CD14-positive monocyte (primary cell): ENCODE measurements around the gene SLC39A1. TPM values are rescaled to one million over a fixed set of nuclear protein-coding genes. Genes with fewer than 3 reads are reported as not detected.
A peak's percentile ranks its signal among the peaks of the same experiment; 100 is the strongest.

Source experiments
- DNase-seq, 3 donors: peaks; one replicate each; pipeline ENCODE4 v3.0.0-alpha.2; 2011 to 2022
- H2AFZ ChIP-seq: 2 replicates; pipeline ENCODE4 v1.6.0; 2012; ENCODE audit warnings: mild to moderate bottlenecking, low read depth, low read length, inconsistent platforms; ENCODE audit not compliant: insufficient read depth, poor library complexity, severe bottlenecking
- H3K27ac ChIP-seq, 2 donors: 1 replicate in 1 of 2; 2 replicates in 1 of 2; pipeline ENCODE4 v1.5.1; 2012 to 2013; ENCODE audit warnings: low read length in 2 of 2, control low read depth in 1 of 2, inconsistent platforms in 1 of 2, low read depth in 1 of 2, mild to moderate bottlenecking in 1 of 2
- H3K27me3 ChIP-seq, 2 donors: one replicate each; pipeline versions ENCODE4 v1.6.0 to v1.6.1; 2011 to 2013; ENCODE audit warnings: low read length in 2 of 2; ENCODE audit not compliant: control insufficient read depth in 2 of 2, insufficient read depth in 2 of 2
- H3K36me3 ChIP-seq, 2 donors: replicated peaks in 1 of 2; 1 replicate in 1 of 2; 2 replicates in 1 of 2; pipeline versions ENCODE4 v1.5.1 to v1.6.1; 2012 to 2013; ENCODE audit warnings: low read length in 2 of 2, control low read depth in 1 of 2, inconsistent platforms in 1 of 2, mild to moderate bottlenecking in 1 of 2; ENCODE audit not compliant: insufficient read depth in 2 of 2, control insufficient read depth in 1 of 2
- H3K4me1 ChIP-seq, 2 donors: 1 replicate in 1 of 2; 2 replicates in 1 of 2; pipeline versions ENCODE4 v1.5.1 to v1.6.1; 2012 to 2013; ENCODE audit warnings: low read length in 2 of 2, control low read depth in 1 of 2, inconsistent platforms in 1 of 2, mild to moderate bottlenecking in 1 of 2, moderate library complexity in 1 of 2; ENCODE audit not compliant: insufficient read depth in 2 of 2, control insufficient read depth in 1 of 2
- H3K4me2 ChIP-seq: replicated peaks from 2 replicates; pipeline ENCODE3; 2012; ENCODE audit warnings: low read length, moderate library complexity, mild to moderate bottlenecking; ENCODE audit not compliant: poor library complexity, severe bottlenecking; ENCODE audit errors: extremely low read depth
- H3K4me3 ChIP-seq, 3 experiments: fragments of 200-600 bp in 1 of 3; sonication (generic) in 1 of 3; replicated peaks in 1 of 3; 1 replicate in 2 of 3; 2 replicates in 1 of 3; pipeline ENCODE4 v1.5.1; 2011 to 2013; ENCODE audit warnings: low read length in 3 of 3, mild to moderate bottlenecking in 3 of 3, control low read depth in 2 of 3, low read depth in 2 of 3, inconsistent platforms in 1 of 3, moderate library complexity in 1 of 3
- H3K79me2 ChIP-seq: 2 replicates; pipeline ENCODE4 v1.6.0; 2012; ENCODE audit warnings: mild to moderate bottlenecking, control low read depth, inconsistent platforms, low read length, moderate library complexity; ENCODE audit not compliant: insufficient read depth
- H3K9ac ChIP-seq: 2 replicates; pipeline ENCODE4 v1.6.0; 2017; ENCODE audit warnings: low read length, mild to moderate bottlenecking; ENCODE audit not compliant: insufficient read depth, poor library complexity, severe bottlenecking
- H3K9me3 ChIP-seq, 2 donors: replicated peaks in 1 of 2; 1 replicate in 1 of 2; 2 replicates in 1 of 2; pipeline versions ENCODE4 v1.5.1 to v1.6.1; 2012 to 2013; ENCODE audit warnings: low read length in 2 of 2, control low read depth in 1 of 2; ENCODE audit not compliant: control insufficient read depth in 1 of 2, insufficient read depth in 1 of 2
- H4K20me1 ChIP-seq: 2 replicates; pipeline ENCODE4 v1.6.0; 2012; ENCODE audit warnings: mild to moderate bottlenecking, low read length, control low read depth, moderate library complexity; ENCODE audit not compliant: insufficient read depth
- H3K27ac Mint-ChIP-seq, 7 donors: one replicate each; pipeline ENCODE4 v1.8.0; 2020; ENCODE audit warnings: mild to moderate bottlenecking in 7 of 7, mixed read lengths in 7 of 7, moderate library complexity in 6 of 7, inconsistent platforms in 2 of 7
- H3K27me3 Mint-ChIP-seq, 3 donors: one replicate each; pipeline ENCODE4 v1.8.0; 2021 to 2022; ENCODE audit warnings: low read depth in 3 of 3, mild to moderate bottlenecking in 3 of 3, mixed read lengths in 3 of 3, moderate library complexity in 3 of 3, inconsistent platforms in 1 of 3
- H3K36me3 Mint-ChIP-seq, 2 donors: one replicate each; pipeline ENCODE4 v1.8.0; 2020; ENCODE audit warnings: mixed read lengths in 2 of 2, inconsistent platforms in 1 of 2, mild to moderate bottlenecking in 1 of 2
- H3K4me1 Mint-ChIP-seq: one replicate; pipeline ENCODE4 v1.8.0; 2020; ENCODE audit warnings: mild to moderate bottlenecking, mixed read lengths
- H3K4me3 Mint-ChIP-seq, 2 donors: one replicate each; pipeline ENCODE4 v1.8.0; 2020; ENCODE audit warnings: mild to moderate bottlenecking in 2 of 2, mixed read lengths in 2 of 2, moderate library complexity in 1 of 2
- H3K9me3 Mint-ChIP-seq, 7 donors: one replicate each; pipeline ENCODE4 v1.8.0; 2020 to 2022; ENCODE audit warnings: mixed read lengths in 7 of 7, mild to moderate bottlenecking in 6 of 7, moderate library complexity in 6 of 7, inconsistent platforms in 2 of 7
- CTCF ChIP-seq: fragments of 200-600 bp; IDR thresholded peaks from one replicate; pipeline ENCODE4 v1.8.0; 2022; ENCODE audit warnings: antibody characterized with exemption, mild to moderate bottlenecking
- WGBS: methylation state at CpG from one replicate; pipeline ENCODE4 v1.1.5; 2013; ENCODE audit warnings: missing lambda C conversion rate; ENCODE audit not compliant: insufficient coverage; 5-methylcytosine and 5-hydroxymethylcytosine counted together
- intact Hi-C, 2 donors: fragments of 100-400 bp; cut with micrococcal nuclease; formaldehyde crosslinking; loops; one replicate each; pipeline versions ENCODE4 v1.15.0 to v1.15.1; 2023
- polyA plus RNA-seq, 3 donors: library from polyadenylated mRNA; depleted of rRNA in 1 of 3; unstranded in 2 of 3; stranded (reverse) in 1 of 3; fragments of 300-500 nt in 2 of 3; fragments of >200 nt in 1 of 3; fragmentation: Illumina TruSeq in 2 of 3; gene quantifications; 1 replicate in 2 of 3; 2 replicates in 1 of 3; pipeline ENCODE4 v1.2.3, GENCODE V29; 2012 to 2021

The SLC39A1 gene
- polyA plus RNA-seq, 3 donors: 37.6 to 83.1 (median 82.1) TPM

GRCh38 chr1:153995640-153996039, 32.3 kb upstream of the SLC39A1 start:
- peaks cover 14% of the 10 kb centered on the region for H3K4me1 Mint-ChIP-seq
- 97% methylated on average over 7 of the region's 11 CpGs for WGBS
- H3K27me3 Mint-ChIP-seq: peaks cover 0 to 1% (median 0%) of the 10 kb centered on the region in 3 donors
- H3K4me3 Mint-ChIP-seq: no peak overlapping the region
- Histone ChIP-seq H3K36me3 (peaks cover 16 to 40% of the 10 kb centered on the region in 2 donors), H2AFZ (no peak overlapping the region), H3K9me3 (no peaks in the 10 kb centered on the region), H4K20me1 (no peaks in the 10 kb centered on the region), H3K4me3 (no peak overlapping the region), H3K4me2 (no peak overlapping the region), H3K9ac (no peak overlapping the region), H3K79me2 (peaks cover 18% of the 10 kb centered on the region), H3K27ac (no peak overlapping the region), H3K27me3 (no peaks in the 10 kb centered on the region), H3K4me1 (peaks cover 11 to 19% of the 10 kb centered on the region in 2 donors)
- intact Hi-C loops: no loop called here
- no peak for TF ChIP-seq CTCF
- no peaks in the 10 kb centered on the region for H3K9me3 Mint-ChIP-seq
- H3K36me3 Mint-ChIP-seq: peaks cover 25 to 44% of the 10 kb centered on the region in 2 donors
- DNase-seq: no peak
- peak overlapping the region in 1 of 7 donors; percentile 12 for H3K27ac Mint-ChIP-seq

DNA sequence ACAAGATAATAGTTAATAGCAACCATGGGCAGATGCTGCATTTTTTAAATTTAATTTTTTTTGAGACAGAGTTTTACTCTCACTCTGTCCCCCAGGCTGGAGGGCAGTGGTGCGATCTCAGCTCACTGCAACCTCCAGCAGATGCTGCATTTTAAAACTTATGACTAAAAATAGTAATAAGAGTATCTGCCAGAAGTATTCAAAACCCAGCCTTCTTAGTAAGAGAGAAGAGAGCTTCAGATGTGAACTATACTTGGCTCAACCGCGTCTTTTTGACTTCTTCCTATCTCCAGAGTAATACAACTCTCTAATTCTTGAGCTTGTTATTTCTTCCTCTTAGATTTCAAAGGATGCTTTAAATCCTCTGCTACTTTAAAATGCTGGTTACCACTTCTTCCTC, 31.9 kb upstream of the SLC39A1 start:
- Histone ChIP-seq H3K27me3 (no peaks in the 10 kb centered on the region), H3K9ac (no peak overlapping the region), H3K4me1 (peaks cover 13 to 20% of the 10 kb centered on the region in 2 donors), H4K20me1 (no peaks in the 10 kb centered on the region), H3K27ac (no peak overlapping the region), H3K4me3 (no peak overlapping the region), H3K36me3 (peaks cover 16 to 40% of the 10 kb centered on the region in 2 donors), H2AFZ (no peak overlapping the region), H3K79me2 (peaks cover 20% of the 10 kb centered on the region), H3K9me3 (no peaks in the 10 kb centered on the region), H3K4me2 (no peak overlapping the region)
- DNase-seq: no peak
- Mint-ChIP-seq H3K27ac (peak overlapping the region in 3 of 7 donors; percentile 12 to 62 (median 25)), H3K4me1 (peaks cover 16% of the 10 kb centered on the region), H3K36me3 (peaks cover 25 to 44% of the 10 kb centered on the region in 2 donors), H3K4me3 (no peak overlapping the region), H3K9me3 (no peaks in the 10 kb centered on the region), H3K27me3 (peaks cover 0 to 1% (median 0%) of the 10 kb centered on the region in 3 donors)
- WGBS: no CpG with 5 or more reads among the region's 3 CpGs
- intact Hi-C loops: no loop called here
- TF ChIP-seq CTCF: no peak
